IMR-90 (cell line): ENCODE measurements around the gene MSS51. TPM values are rescaled to one million over a fixed set of nuclear protein-coding genes. Genes with fewer than 3 reads are reported as not detected.

ENCODE experiments used
- ATAC-seq: fragments of 200-7000 bp; cut with Tn5 transposase; 2 replicates; pipeline ENCODE4 v1.9.1; 2020; ENCODE audit warnings: low read depth, mild to moderate bottlenecking, moderate library complexity
- BruUV-seq: library from RNA; stranded (reverse); fragments of 400-500 nt; replicated peaks from 2 replicates; lab custom pipeline; 2021; lab: Mats Ljungman, UMichigan
- CTCF ChIA-PET: fragments of 300-600 bp; formaldehyde crosslinking; extraction: SDS; loops from one replicate; lab custom pipeline; 2021; ENCODE audit warnings: antibody characterized with exemption; lab: Yijun Ruan, JAX
- POLR2A ChIA-PET: fragments of 300-600 bp; sonication (Branson Sonifier 250); formaldehyde crosslinking; loops from one replicate; lab custom pipeline; 2022; ENCODE audit warnings: antibody characterized with exemption; ENCODE audit not compliant: unreplicated experiment; lab: Charles Lee
- DNase-seq: peaks from one replicate; pipeline ENCODE4 v3.0.0; 2013
- H2AFZ ChIP-seq: replicated peaks from 2 replicates; pipeline ENCODE3; 2013; ENCODE audit warnings: low read length, mild to moderate bottlenecking; ENCODE audit not compliant: poor library complexity
- H2AK5ac ChIP-seq: 2 replicates; pipeline ENCODE4 v1.6.1; 2013; ENCODE audit warnings: low read depth, low read length, inconsistent platforms
- H2AK9ac ChIP-seq: replicated peaks from 2 replicates; pipeline ENCODE3; 2013; ENCODE audit warnings: mild to moderate bottlenecking, low read depth, low read length, moderate library complexity; ENCODE audit not compliant: poor library complexity
- H2BK120ac ChIP-seq: 2 replicates; pipeline ENCODE4 v1.6.1; 2013; ENCODE audit warnings: low read depth, low read length, inconsistent platforms
- H2BK15ac ChIP-seq: 3 replicates; pipeline ENCODE4 v1.6.1; 2013; ENCODE audit warnings: low read depth, low read length, inconsistent platforms
- H2BK20ac ChIP-seq: 2 replicates; pipeline ENCODE4 v1.6.1; 2013; ENCODE audit warnings: low read depth, mild to moderate bottlenecking, inconsistent platforms, low read length, moderate library complexity
- H2BK5ac ChIP-seq: 2 replicates; pipeline ENCODE4 v1.6.1; 2013; ENCODE audit warnings: mild to moderate bottlenecking, low read depth, low read length, inconsistent platforms; ENCODE audit not compliant: poor library complexity, severe bottlenecking
- H3K14ac ChIP-seq: replicated peaks from 2 replicates; pipeline ENCODE4 v1.6.1; 2013; ENCODE audit warnings: low read depth, low read length, inconsistent platforms
- H3K18ac ChIP-seq: 2 replicates; pipeline ENCODE4 v1.6.1; 2013; ENCODE audit warnings: low read depth, low read length, control low read depth
- H3K23ac ChIP-seq: 2 replicates; pipeline ENCODE4 v1.6.1; 2013; ENCODE audit warnings: low read depth, low read length, inconsistent platforms
- H3K27ac ChIP-seq: 2 replicates; pipeline ENCODE4 v1.5.1; 2013; ENCODE audit warnings: mild to moderate bottlenecking, control low read depth, low read length; ENCODE audit not compliant: insufficient read depth
- H3K27me3 ChIP-seq: 2 replicates; pipeline ENCODE4 v1.6.1; 2013; ENCODE audit warnings: low read length; ENCODE audit not compliant: control insufficient read depth, insufficient read depth
- H3K36me3 ChIP-seq: 2 replicates; pipeline ENCODE4 v1.6.1; 2013; ENCODE audit warnings: low read length, mixed read lengths; ENCODE audit not compliant: control insufficient read depth, insufficient read depth
- H3K4ac ChIP-seq: 2 replicates; pipeline ENCODE4 v1.6.1; 2013; ENCODE audit warnings: low read depth, low read length, inconsistent platforms
- H3K4me1 ChIP-seq: 2 replicates; pipeline ENCODE4 v1.6.1; 2013; ENCODE audit warnings: low read length, mixed read lengths; ENCODE audit not compliant: control insufficient read depth, insufficient read depth
- H3K4me2 ChIP-seq: 2 replicates; pipeline ENCODE4 v1.6.1; 2013; ENCODE audit warnings: low read depth, mild to moderate bottlenecking, control low read depth, low read length, moderate library complexity
- H3K4me3 ChIP-seq: 2 replicates; pipeline ENCODE4 v1.5.1; 2013; ENCODE audit warnings: low read depth, mild to moderate bottlenecking, control low read depth, low read length, moderate library complexity; ENCODE audit not compliant: insufficient read depth
- H3K56ac ChIP-seq: 2 replicates; pipeline ENCODE4 v1.6.1; 2013; ENCODE audit warnings: low read length, inconsistent platforms; ENCODE audit not compliant: insufficient read depth; ENCODE audit errors: extremely low read depth
- H3K79me1 ChIP-seq, 2 experiments: 2 replicates each; pipeline ENCODE4 v1.6.1; 2013; ENCODE audit warnings: low read length in 2 of 2, inconsistent platforms in 1 of 2, low read depth in 1 of 2
- H3K9ac ChIP-seq: 2 replicates; pipeline ENCODE4 v1.6.1; 2013; ENCODE audit warnings: low read depth, low read length, control low read depth
- H3K9me1 ChIP-seq: 2 replicates; pipeline ENCODE4 v1.6.1; 2013; ENCODE audit warnings: low read length, inconsistent platforms; ENCODE audit not compliant: insufficient read depth
- H3K9me3 ChIP-seq: 2 replicates; pipeline ENCODE4 v1.6.1; 2013; ENCODE audit warnings: low read length; ENCODE audit not compliant: control insufficient read depth, insufficient read depth
- H4K20me1 ChIP-seq: 2 replicates; pipeline ENCODE4 v1.6.1; 2013; ENCODE audit warnings: low read length, inconsistent platforms; ENCODE audit not compliant: insufficient read depth
- H4K5ac ChIP-seq: 2 replicates; pipeline ENCODE4 v1.6.1; 2013; ENCODE audit warnings: mild to moderate bottlenecking, low read depth, low read length, control low read depth
- H4K8ac ChIP-seq, 2 experiments: 2 replicates each; pipeline ENCODE4 v1.6.1; 2013; ENCODE audit warnings: low read depth in 2 of 2, low read length in 2 of 2, control low read depth in 1 of 2, inconsistent platforms in 1 of 2
- H4K91ac ChIP-seq: 2 replicates; pipeline ENCODE4 v1.6.1; 2013; ENCODE audit warnings: low read depth, low read length, inconsistent platforms; ENCODE audit not compliant: insufficient read depth
- CEBPB ChIP-seq: IDR thresholded peaks from 2 replicates; pipeline ENCODE4 v1.6.1; 2012; ENCODE audit warnings: low read depth, low read length, improper control_type of control experiment
- RFX5 ChIP-seq: IDR thresholded peaks from 2 replicates; pipeline ENCODE4 v1.8.0; 2012; ENCODE audit warnings: low read depth, mild to moderate bottlenecking, low read length, moderate library complexity
- WGBS, 2 experiments: methylation state at CpG; one replicate each; pipeline versions ENCODE4 v1.1.5 to v1.1.7; 2013; ENCODE audit warnings: missing lambda C conversion rate in 2 of 2; ENCODE audit not compliant: insufficient read length in 1 of 2; ENCODE audit errors: extremely low coverage in 2 of 2; 5-methylcytosine and 5-hydroxymethylcytosine counted together
- dilution Hi-C: fragments of 300-500 bp; cut with HindIII; formaldehyde crosslinking; loops from one replicate; pipeline ENCODE4 v1.14.3; 2018; ENCODE audit warnings: low sequenced_read_pairs; ENCODE audit not compliant: unreplicated experiment
- in situ Hi-C: fragments of 300-500 bp; cut with MboI; formaldehyde crosslinking; loops from 3 replicates; pipeline ENCODE4 v1.14.3; 2019; ENCODE audit warnings: low sequenced_read_pairs, inconsistent platforms, mixed read lengths
- intact Hi-C: fragments of 100-400 bp; cut with micrococcal nuclease; formaldehyde crosslinking; loops from 2 replicates; pipeline ENCODE4 v1.10.0; 2022
- polyA plus RNA-seq, 3 experiments: library from polyadenylated mRNA; depleted of rRNA; stranded (reverse); fragments of >200 nt; gene quantifications; 2 replicates each; pipeline ENCODE4 v1.2.3, GENCODE V29; 2012; ENCODE audit warnings: low replicate concordance in 1 of 3
- total RNA-seq: library from RNA; depleted of rRNA; stranded (reverse); fragments of >200 nt; gene quantifications from 2 replicates; pipeline ENCODE4 v1.2.3, GENCODE V29; 2012

Gene MSS51
- total and polyA plus RNA-seq, 2 of the 4 experiments (the other 2 are of a cell fraction): 1.1 to 1.8 TPM

DNA sequence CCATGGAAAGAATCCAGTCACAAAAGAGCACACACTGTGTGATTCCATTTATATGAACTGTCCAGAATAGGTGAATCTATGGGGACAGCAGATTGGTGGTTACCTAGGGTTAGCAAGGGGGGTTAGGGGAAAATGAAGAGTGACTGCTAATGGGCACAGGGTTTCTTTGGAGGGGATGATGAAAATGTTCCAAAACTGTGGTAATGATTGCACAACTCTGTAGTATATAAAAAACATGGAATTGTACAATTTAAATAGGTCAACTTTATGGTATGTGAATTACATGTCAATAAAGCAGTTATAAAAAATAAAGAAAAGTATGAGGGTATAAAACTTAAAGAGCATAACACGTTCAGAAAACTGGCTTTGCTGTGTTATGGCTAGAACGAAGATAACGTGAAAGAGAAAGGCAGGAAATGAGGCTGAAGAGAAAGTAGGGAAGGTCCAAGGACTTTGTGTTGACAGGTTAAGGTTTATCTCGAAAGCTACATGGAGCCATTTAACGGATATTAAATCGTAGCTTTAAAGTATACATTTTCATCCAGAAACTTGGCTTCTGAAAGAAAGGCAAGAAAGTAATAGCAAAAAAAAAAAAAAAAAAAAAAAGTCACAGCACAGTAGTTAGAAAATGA lies 26.4 kb upstream of the MSS51 start:
- POLR2A ChIA-PET: interaction anchor here (0.6 kb wide), 1 partner anchor 14 kb away, joined by 8 read pairs; no protein-coding TSS in a partner anchor
- no peak overlapping the region for H3K4me2 ChIP-seq
- DNase-seq: peak; percentile 4
- H3K4me3 ChIP-seq: no peak overlapping the region
- no peak overlapping the region for H3K9ac ChIP-seq
- intact Hi-C loops (no loop called here), in situ Hi-C loops (no loop called here), dilution Hi-C loops (no loop called here)
- no peak overlapping the region for H4K8ac ChIP-seq
- H3K14ac ChIP-seq: no peak overlapping the region
- no peak overlapping the region for H2AFZ ChIP-seq
- no peak overlapping the region for H4K5ac ChIP-seq
- no peak overlapping the region for H2AK9ac ChIP-seq
- H3K27me3 ChIP-seq: no peaks in the 10 kb centered on the region
- H3K4me1 ChIP-seq: peaks cover 6% of the 10 kb centered on the region
- peaks cover 13% of the 10 kb centered on the region for H3K36me3 ChIP-seq
- no peak overlapping the region for H2BK120ac ChIP-seq
- H2BK15ac ChIP-seq: no peak overlapping the region
- no peak overlapping the region for H3K56ac ChIP-seq
- ATAC-seq: no peak
- no peak overlapping the region for H2AK5ac ChIP-seq
- H2BK20ac ChIP-seq: no peak overlapping the region
- peaks cover 0 to 4% of the 10 kb centered on the region in 2 experiments; a peak in 2 of 4 replicates for H3K79me1 ChIP-seq
- H3K18ac ChIP-seq: no peak overlapping the region
- 79% methylated on average over 3 of the region's 6 CpGs; no CpG with 5 or more reads in 1 of the 2 experiments for WGBS, 2 experiments
- peak; percentile 79 for TF ChIP-seq CEBPB
- TF ChIP-seq RFX5: no peak
- H3K9me3 ChIP-seq: no peaks in the 10 kb centered on the region
- BruUV-seq: no TSS peak
- no peak overlapping the region for H3K27ac ChIP-seq
- no peak overlapping the region for H3K23ac ChIP-seq
- CTCF ChIA-PET: no interaction called here
- H3K9me1 ChIP-seq: no peaks in the 10 kb centered on the region
- no peak overlapping the region for H2BK5ac ChIP-seq
- H4K91ac ChIP-seq: no peak overlapping the region
- H4K20me1 ChIP-seq: no peaks in the 10 kb centered on the region
- H3K4ac ChIP-seq: no peak overlapping the region
